SK-N-SH treated with all-trans-retinoic acid at 6 μM for 48 hours (cell line): ENCODE measurements around the gene KCNK17.

ENCODE experiments used
- ATAC-seq: fragments of 200-7000 bp; cut with Tn5 transposase; 3 replicates; pipeline ENCODE4 v1.9.1; 2020; ENCODE audit warnings: mild to moderate bottlenecking, moderate library complexity
- ARNTL ChIP-seq: fragments of 450-650 bp; formaldehyde crosslinking; IDR thresholded peaks from 2 replicates; pipeline ENCODE4 v1.5.0; 2020; ENCODE audit warnings: low read depth, mild to moderate bottlenecking, moderate library complexity, borderline replicate concordance
- BACH2 ChIP-seq: fragments of 250-450 bp; sonication (Bioruptor Pico); IDR thresholded peaks from 2 replicates; pipeline ENCODE4 v1.9.0; 2021; ENCODE audit warnings: mild to moderate bottlenecking, borderline replicate concordance
- CSDC2 ChIP-seq: fragments of 250-450 bp; sonication (Bioruptor Pico); IDR thresholded peaks from 2 replicates; pipeline ENCODE4 v1.5.0; 2020; ENCODE audit warnings: mild to moderate bottlenecking, moderate library complexity
- CSRNP3 ChIP-seq: fragments of 250-450 bp; sonication (Bioruptor Pico); IDR thresholded peaks from 2 replicates; pipeline ENCODE4 v1.5.1; 2021; ENCODE audit warnings: mild to moderate bottlenecking, moderate library complexity
- ESRRG ChIP-seq: fragments of 250-450 bp; sonication (Bioruptor Pico); IDR thresholded peaks from 2 replicates; pipeline ENCODE4 v1.6.1; 2021; ENCODE audit warnings: mild to moderate bottlenecking
- GLIS3 ChIP-seq: fragments of 250-450 bp; sonication (Bioruptor Pico); IDR thresholded peaks from 2 replicates; pipeline ENCODE4 v1.5.0; 2020; ENCODE audit warnings: mild to moderate bottlenecking, moderate library complexity
- ISL1 ChIP-seq: fragments of 250-450 bp; sonication (Bioruptor Pico); IDR thresholded peaks from 2 replicates; pipeline ENCODE4 v2.1.2; 2022; ENCODE audit warnings: mild to moderate bottlenecking, moderate library complexity
- OSR1 ChIP-seq: fragments of 250-450 bp; sonication (Bioruptor Pico); IDR thresholded peaks from 2 replicates; pipeline ENCODE4 v1.8.0; 2022; ENCODE audit warnings: moderate library complexity, mild to moderate bottlenecking, inconsistent platforms
- PATZ1 ChIP-seq: fragments of 250-450 bp; sonication (Bioruptor Pico); IDR thresholded peaks from 2 replicates; pipeline ENCODE4 v1.8.0; 2020; ENCODE audit warnings: mild to moderate bottlenecking, moderate library complexity, borderline replicate concordance
- POU6F1 ChIP-seq: fragments of 250-450 bp; sonication (Bioruptor Pico); IDR thresholded peaks from 2 replicates; pipeline ENCODE4 v1.8.0; 2021; ENCODE audit warnings: low read depth, mild to moderate bottlenecking, moderate library complexity, borderline replicate concordance
- PPARA ChIP-seq: fragments of 250-450 bp; sonication (Bioruptor Pico); IDR thresholded peaks from 2 replicates; pipeline ENCODE4 v1.5.0; 2020; ENCODE audit warnings: mild to moderate bottlenecking, borderline replicate concordance
- RARB ChIP-seq: fragments of 250-450 bp; sonication (Bioruptor Pico); IDR thresholded peaks from 2 replicates; pipeline ENCODE4 v1.8.0; 2021; ENCODE audit warnings: mild to moderate bottlenecking, moderate library complexity
- SNAI2 ChIP-seq: fragments of 250-450 bp; sonication (Bioruptor Pico); IDR thresholded peaks from 2 replicates; pipeline ENCODE4 v1.5.0; 2020; ENCODE audit warnings: mild to moderate bottlenecking, moderate library complexity
- TCF4 ChIP-seq: fragments of 250-450 bp; sonication (Bioruptor Pico); IDR thresholded peaks from 2 replicates; pipeline ENCODE4 v1.8.0; 2021; ENCODE audit warnings: mild to moderate bottlenecking, moderate library complexity, borderline replicate concordance
- TOX ChIP-seq: fragments of 250-450 bp; sonication (Bioruptor Pico); IDR thresholded peaks from 2 replicates; pipeline ENCODE4 v1.8.0; 2021; ENCODE audit warnings: mild to moderate bottlenecking, moderate library complexity, borderline replicate concordance
- TSHZ2 ChIP-seq: fragments of 250-450 bp; sonication (Bioruptor Pico); IDR thresholded peaks from 2 replicates; pipeline ENCODE4 v1.5.0; 2020; ENCODE audit warnings: mild to moderate bottlenecking, moderate library complexity
- ZC3H10 ChIP-seq: fragments of 250-450 bp; sonication (Bioruptor Pico); IDR thresholded peaks from 2 replicates; pipeline ENCODE4 v1.5.1; 2021; ENCODE audit warnings: mild to moderate bottlenecking, moderate library complexity
- ZFP3 ChIP-seq: fragments of 250-450 bp; sonication (Bioruptor Pico); IDR thresholded peaks from 2 replicates; pipeline ENCODE4 v1.5.0; 2020; ENCODE audit warnings: mild to moderate bottlenecking, moderate library complexity
- ZFP30 ChIP-seq: fragments of 450-650 bp; formaldehyde crosslinking; IDR thresholded peaks from 2 replicates; pipeline ENCODE4 v1.5.0; 2022; ENCODE audit warnings: mild to moderate bottlenecking, moderate library complexity
- ZNF565 ChIP-seq: fragments of 450-650 bp; formaldehyde crosslinking; conservative IDR thresholded peaks from 2 replicates; pipeline ENCODE4 v1.5.0; 2020; ENCODE audit warnings: low read depth, mild to moderate bottlenecking, moderate library complexity
- ZNF70 ChIP-seq: fragments of 450-650 bp; formaldehyde crosslinking; IDR thresholded peaks from 2 replicates; pipeline ENCODE4 v1.5.0; 2020; ENCODE audit warnings: mild to moderate bottlenecking, moderate library complexity
- ZNF8 ChIP-seq: fragments of 450-650 bp; formaldehyde crosslinking; IDR thresholded peaks from 2 replicates; pipeline ENCODE4 v1.5.0; 2020; ENCODE audit warnings: mild to moderate bottlenecking, moderate library complexity

KCNK17 gene

GRCh38 chr6:39266375-39266774 is 47.8 kb downstream of the KCNK17 start:
- TF ChIP-seq ZFP3 = no peak
- no peak for TF ChIP-seq OSR1 (CRISPR knock-in tag)
- no peak for TF ChIP-seq CSRNP3 (CRISPR knock-in tag)
- no peak for TF ChIP-seq TSHZ2 (CRISPR knock-in tag)
- no peak for TF ChIP-seq SNAI2 (CRISPR knock-in tag)
- no peak for TF ChIP-seq CSDC2 (CRISPR knock-in tag)
- TF ChIP-seq TOX (CRISPR knock-in tag) = no peak
- no peak for TF ChIP-seq ISL1 (CRISPR knock-in tag)
- TF ChIP-seq GLIS3 (CRISPR knock-in tag) = no peak
- TF ChIP-seq POU6F1 (CRISPR knock-in tag) = no peak
- no peak for TF ChIP-seq ZFP30 (CRISPR knock-in tag)
- TF ChIP-seq ZNF565 (CRISPR knock-in tag) = no peak
- TF ChIP-seq ZNF8 (CRISPR knock-in tag) = no peak
- no peak for TF ChIP-seq ZC3H10
- TF ChIP-seq ZNF70 (CRISPR knock-in tag) = no peak
- no peak for TF ChIP-seq BACH2 (CRISPR knock-in tag)
- no peak for TF ChIP-seq RARB (CRISPR knock-in tag)
- TF ChIP-seq PPARA (CRISPR knock-in tag) = no peak
- TF ChIP-seq ARNTL (CRISPR knock-in tag) = no peak
- ATAC-seq = no peak

- ATAC-seq = no peak
- no peak for TF ChIP-seq GLIS3 (CRISPR knock-in tag)
- TF ChIP-seq TCF4 = no peak
- no peak for TF ChIP-seq BACH2 (CRISPR knock-in tag)
- TF ChIP-seq ISL1 (CRISPR knock-in tag) = no peak
- no peak for TF ChIP-seq ZC3H10
- no peak for TF ChIP-seq TOX (CRISPR knock-in tag)
- TF ChIP-seq CSRNP3 (CRISPR knock-in tag) = no peak
- TF ChIP-seq TSHZ2 (CRISPR knock-in tag) = no peak
- no peak for TF ChIP-seq ESRRG
- TF ChIP-seq OSR1 (CRISPR knock-in tag) = no peak
- no peak for TF ChIP-seq PATZ1 (CRISPR knock-in tag)
- no peak for TF ChIP-seq PPARA (CRISPR knock-in tag)
- TF ChIP-seq ZNF565 (CRISPR knock-in tag) = no peak
- no peak for TF ChIP-seq ARNTL (CRISPR knock-in tag)
- TF ChIP-seq RARB (CRISPR knock-in tag) = no peak
- no peak for TF ChIP-seq CSDC2 (CRISPR knock-in tag)
- TF ChIP-seq ZFP30 (CRISPR knock-in tag) = no peak
- no peak for TF ChIP-seq ZNF8 (CRISPR knock-in tag)
- TF ChIP-seq ZFP3 = no peak
Measured at GRCh38 chr6:39263303-39264037, 50.7 kb downstream of the KCNK17 start.
